Chondrocyte (in vitro differentiated cells): ENCODE data around the gene PRKD1. TPM values are rescaled to one million over a fixed set of nuclear protein-coding genes. Genes with fewer than 3 reads are reported as not detected.

Experiments
- DNase-seq: peaks from one replicate; pipeline ENCODE4 v3.0.0; 2021; ENCODE audit warnings: mixed read lengths, low spot score
- H3K27ac Mint-ChIP-seq: one replicate; pipeline ENCODE4 v1.8.0; 2021; ENCODE audit warnings: mild to moderate bottlenecking, moderate library complexity, mixed read lengths; ENCODE audit not compliant: unreplicated experiment
- H3K27me3 Mint-ChIP-seq: 2 replicates; pipeline ENCODE4 v1.8.0; 2021; ENCODE audit warnings: low read depth, mixed read lengths
- H3K36me3 Mint-ChIP-seq: 2 replicates; pipeline ENCODE4 v1.8.0; 2021; ENCODE audit warnings: low read depth, mixed read lengths
- H3K4me1 Mint-ChIP-seq: 2 replicates; pipeline ENCODE4 v1.8.0; 2021; ENCODE audit warnings: low read depth, mild to moderate bottlenecking, mixed read lengths
- H3K4me3 Mint-ChIP-seq: one replicate; pipeline ENCODE4 v1.8.0; 2021; ENCODE audit warnings: mild to moderate bottlenecking, moderate library complexity, mixed read lengths; ENCODE audit not compliant: unreplicated experiment
- H3K9me3 Mint-ChIP-seq: 2 replicates; pipeline ENCODE4 v1.8.0; 2021; ENCODE audit warnings: low read depth, mixed read lengths
- total RNA-seq: library from RNA; stranded (reverse); gene quantifications from 3 replicates; pipeline ENCODE4 v1.2.1, GENCODE V29; 2021
- TF ChIP-seq, protein P1 (sequence below): fragments of 200-600 bp; sonication (generic); IDR thresholded peaks from 2 replicates; pipeline ENCODE4 v1.5.0; 2021; ENCODE audit warnings: antibody characterized with exemption, mild to moderate bottlenecking, moderate library complexity

The PRKD1 gene
- total RNA-seq, 1 donor from 2014 or later, result 11.1 TPM

GRCh38 chr14:29926701-29927375 is 809 bp downstream of the PRKD1 start:
- no peaks in the 10 kb centered on the region for H3K36me3 Mint-ChIP-seq
- H3K27ac Mint-ChIP-seq, result peak overlapping the region; percentile 71
- DNase-seq, result peak; percentile 89
- H3K4me1 Mint-ChIP-seq, result peaks cover 25% of the 10 kb centered on the region
- TF ChIP-seq, protein P1, sequence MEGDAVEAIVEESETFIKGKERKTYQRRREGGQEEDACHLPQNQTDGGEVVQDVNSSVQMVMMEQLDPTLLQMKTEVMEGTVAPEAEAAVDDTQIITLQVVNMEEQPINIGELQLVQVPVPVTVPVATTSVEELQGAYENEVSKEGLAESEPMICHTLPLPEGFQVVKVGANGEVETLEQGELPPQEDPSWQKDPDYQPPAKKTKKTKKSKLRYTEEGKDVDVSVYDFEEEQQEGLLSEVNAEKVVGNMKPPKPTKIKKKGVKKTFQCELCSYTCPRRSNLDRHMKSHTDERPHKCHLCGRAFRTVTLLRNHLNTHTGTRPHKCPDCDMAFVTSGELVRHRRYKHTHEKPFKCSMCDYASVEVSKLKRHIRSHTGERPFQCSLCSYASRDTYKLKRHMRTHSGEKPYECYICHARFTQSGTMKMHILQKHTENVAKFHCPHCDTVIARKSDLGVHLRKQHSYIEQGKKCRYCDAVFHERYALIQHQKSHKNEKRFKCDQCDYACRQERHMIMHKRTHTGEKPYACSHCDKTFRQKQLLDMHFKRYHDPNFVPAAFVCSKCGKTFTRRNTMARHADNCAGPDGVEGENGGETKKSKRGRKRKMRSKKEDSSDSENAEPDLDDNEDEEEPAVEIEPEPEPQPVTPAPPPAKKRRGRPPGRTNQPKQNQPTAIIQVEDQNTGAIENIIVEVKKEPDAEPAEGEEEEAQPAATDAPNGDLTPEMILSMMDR, result peak; percentile 38
- no peaks in the 10 kb centered on the region for H3K9me3 Mint-ChIP-seq
- H3K4me3 Mint-ChIP-seq, result peak overlapping the region; percentile 86
- H3K27me3 Mint-ChIP-seq, result no peaks in the 10 kb centered on the region

DNA sequence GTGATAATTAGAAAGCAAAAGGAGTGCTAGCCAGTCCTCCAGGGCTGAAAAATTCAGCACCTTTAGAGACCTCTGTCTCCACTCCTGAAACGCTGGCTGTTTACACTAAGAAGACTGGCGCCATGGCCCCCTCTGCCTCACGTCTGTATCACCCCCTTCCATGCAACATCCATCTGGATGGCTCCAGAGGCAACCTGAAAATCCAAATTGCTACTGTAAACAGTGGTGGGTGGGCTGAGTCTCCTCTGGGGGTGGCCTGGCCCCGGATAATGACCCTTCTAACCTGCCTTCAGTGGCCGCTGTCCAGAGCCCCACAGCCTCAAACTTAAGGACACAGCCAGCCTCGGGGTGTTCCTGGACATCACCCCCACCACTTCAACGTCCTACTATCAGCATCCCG is 1.4 kb downstream of the PRKD1 start:
- peak overlapping the region; percentile 71 for H3K27ac Mint-ChIP-seq
- TF ChIP-seq, protein P1, result no peak
- no peaks in the 10 kb centered on the region for H3K9me3 Mint-ChIP-seq
- H3K4me1 Mint-ChIP-seq, result peaks cover 25% of the 10 kb centered on the region
- no peaks in the 10 kb centered on the region for H3K27me3 Mint-ChIP-seq
- DNase-seq, result no peak
- H3K36me3 Mint-ChIP-seq, result no peaks in the 10 kb centered on the region
- peak overlapping the region; percentile 86 for H3K4me3 Mint-ChIP-seq

- Mint-ChIP-seq H3K36me3 (no peaks in the 10 kb centered on the region), H3K27ac (no peak overlapping the region), H3K4me1 (peaks cover 25% of the 10 kb centered on the region), H3K27me3 (no peaks in the 10 kb centered on the region), H3K9me3 (no peaks in the 10 kb centered on the region), H3K4me3 (peak overlapping the region; percentile 86)
- TF ChIP-seq, protein P1, result no peak
- no peak for DNase-seq
These were observed 1.9 kb downstream of the PRKD1 start for GRCh38 chr14:29925736-29926135.

DNA sequence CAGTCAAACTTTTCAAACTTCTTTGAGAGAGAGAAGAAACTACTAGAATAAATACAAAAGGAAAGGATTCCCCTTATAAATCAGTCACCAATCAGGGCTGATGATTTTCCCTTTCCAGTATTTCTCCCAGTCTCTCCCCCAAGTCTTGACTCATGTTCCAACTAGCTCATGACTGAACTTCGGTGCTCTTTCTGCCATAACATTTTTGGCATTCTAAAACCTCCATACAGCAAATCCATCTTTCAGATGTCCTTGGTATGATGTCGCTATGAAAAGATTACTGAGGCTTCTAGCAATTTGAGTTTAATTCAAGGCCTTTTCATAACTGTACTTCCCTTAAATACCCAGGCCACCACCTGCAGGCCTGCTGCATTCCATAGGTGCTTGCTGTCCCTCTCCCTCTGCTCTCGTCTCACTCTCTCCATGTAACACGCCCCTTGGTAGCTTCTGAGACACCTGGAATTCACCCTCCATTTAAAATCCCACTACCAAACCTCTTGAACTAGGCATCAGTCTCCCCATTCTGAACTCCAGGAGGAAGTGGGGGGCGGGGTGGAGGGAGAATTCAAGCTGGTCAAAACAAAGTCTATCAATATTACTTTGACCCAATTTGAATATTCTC is 2.4 kb downstream of the PRKD1 start:
- H3K4me3 Mint-ChIP-seq, result peak overlapping the region; percentile 16
- DNase-seq, result no peak
- TF ChIP-seq, protein P1, result no peak
- H3K27ac Mint-ChIP-seq, result peak overlapping the region; percentile 41
- H3K9me3 Mint-ChIP-seq, result no peaks in the 10 kb centered on the region
- H3K36me3 Mint-ChIP-seq, result no peaks in the 10 kb centered on the region
- no peaks in the 10 kb centered on the region for H3K27me3 Mint-ChIP-seq
- peaks cover 25% of the 10 kb centered on the region for H3K4me1 Mint-ChIP-seq

GRCh38 chr14:29919845-29920244 is 7.8 kb downstream of the PRKD1 start:
- Mint-ChIP-seq H3K4me1 (peaks cover 5% of the 10 kb centered on the region), H3K9me3 (no peaks in the 10 kb centered on the region), H3K27ac (no peak overlapping the region), H3K27me3 (no peaks in the 10 kb centered on the region), H3K4me3 (no peak overlapping the region), H3K36me3 (no peaks in the 10 kb centered on the region)
- DNase-seq, result no peak
- TF ChIP-seq, protein P1, result no peak
